Brain microvascular endothelial cell (primary cell): ENCODE measurements around the gene ADAMTS2.

ENCODE experiments used
- DNase-seq: peaks from one replicate; pipeline ENCODE4 v3.0.0-alpha.2; 2020
- H3K27ac ChIP-seq: fragments of 250-450 bp; sonication (Bioruptor Pico); 2 replicates; pipeline ENCODE4 v1.5.1; 2020; ENCODE audit warnings: mild to moderate bottlenecking, moderate library complexity
- H3K27me3 ChIP-seq: fragments of 250-450 bp; sonication (Bioruptor Pico); replicated peaks from 2 replicates; pipeline ENCODE4 v1.5.1; 2020; ENCODE audit warnings: mild to moderate bottlenecking
- H3K36me3 ChIP-seq: fragments of 250-450 bp; sonication (Bioruptor Pico); replicated peaks from 2 replicates; pipeline ENCODE4 v1.5.1; 2020; ENCODE audit warnings: mild to moderate bottlenecking
- H3K4me3 ChIP-seq: 2 replicates; pipeline ENCODE4 v1.5.1; 2011; ENCODE audit warnings: low read depth, mild to moderate bottlenecking, control low read depth, low read length, moderate library complexity
- in situ Hi-C: cut with HindIII; loops from 2 replicates; pipeline ENCODE4 v1.10.0; 2017; ENCODE audit warnings: low sequenced_read_pairs, low pct_ligation_motif_present
- TF ChIP-seq, protein P1 (sequence below): IDR thresholded peaks from 2 replicates; pipeline ENCODE4 v1.5.1; 2011; ENCODE audit warnings: low read depth, mild to moderate bottlenecking, moderate library complexity, low read length, control low read depth, inconsistent platforms; ENCODE audit errors: missing control alignments

ADAMTS2 gene

DNA sequence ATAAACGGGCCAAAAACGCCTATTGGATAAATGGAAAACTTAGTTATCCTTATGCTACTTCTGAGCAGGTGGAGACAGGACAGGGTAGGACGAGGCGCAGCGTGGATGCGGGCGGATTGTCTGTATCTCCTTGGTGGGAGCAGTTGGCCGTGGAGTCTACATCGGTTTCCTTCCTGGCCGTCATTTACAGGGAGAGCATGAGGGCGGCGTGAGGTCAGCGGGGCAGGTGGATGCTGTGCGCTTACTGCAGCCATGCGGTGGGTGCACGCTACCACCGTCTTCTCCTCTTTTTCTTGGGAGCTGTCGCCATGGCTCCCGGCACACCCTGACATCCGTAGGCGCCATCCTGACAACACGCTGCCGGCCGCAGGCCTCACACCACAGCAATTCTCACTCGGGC lies 121.3 kb downstream of the ADAMTS2 start:
- TF ChIP-seq, protein P1, sequence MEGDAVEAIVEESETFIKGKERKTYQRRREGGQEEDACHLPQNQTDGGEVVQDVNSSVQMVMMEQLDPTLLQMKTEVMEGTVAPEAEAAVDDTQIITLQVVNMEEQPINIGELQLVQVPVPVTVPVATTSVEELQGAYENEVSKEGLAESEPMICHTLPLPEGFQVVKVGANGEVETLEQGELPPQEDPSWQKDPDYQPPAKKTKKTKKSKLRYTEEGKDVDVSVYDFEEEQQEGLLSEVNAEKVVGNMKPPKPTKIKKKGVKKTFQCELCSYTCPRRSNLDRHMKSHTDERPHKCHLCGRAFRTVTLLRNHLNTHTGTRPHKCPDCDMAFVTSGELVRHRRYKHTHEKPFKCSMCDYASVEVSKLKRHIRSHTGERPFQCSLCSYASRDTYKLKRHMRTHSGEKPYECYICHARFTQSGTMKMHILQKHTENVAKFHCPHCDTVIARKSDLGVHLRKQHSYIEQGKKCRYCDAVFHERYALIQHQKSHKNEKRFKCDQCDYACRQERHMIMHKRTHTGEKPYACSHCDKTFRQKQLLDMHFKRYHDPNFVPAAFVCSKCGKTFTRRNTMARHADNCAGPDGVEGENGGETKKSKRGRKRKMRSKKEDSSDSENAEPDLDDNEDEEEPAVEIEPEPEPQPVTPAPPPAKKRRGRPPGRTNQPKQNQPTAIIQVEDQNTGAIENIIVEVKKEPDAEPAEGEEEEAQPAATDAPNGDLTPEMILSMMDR = no peak
- Histone ChIP-seq H3K36me3 (no peaks in the 10 kb centered on the region), H3K27me3 (no peaks in the 10 kb centered on the region), H3K4me3 (no peak overlapping the region), H3K27ac (no peak overlapping the region)
- no peak for DNase-seq
- in situ Hi-C loops = no loop called here

DNA sequence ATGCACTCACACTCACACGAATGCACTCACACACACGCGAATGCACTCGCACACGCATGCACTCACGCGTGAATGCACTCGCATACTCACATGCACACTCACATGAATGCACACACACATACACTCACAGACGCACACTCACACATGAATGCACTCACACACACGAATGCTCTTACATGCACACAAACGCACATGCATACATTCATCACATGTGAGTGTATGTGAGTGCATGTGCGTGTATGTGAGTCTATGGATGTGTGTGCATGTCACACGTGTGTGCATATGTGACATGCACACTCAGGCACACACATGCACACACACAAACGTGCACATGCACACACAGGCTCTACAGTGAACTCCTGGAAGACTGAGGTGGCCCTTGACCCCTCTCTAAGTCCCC lies 121.7 kb downstream of the ADAMTS2 start:
- Histone ChIP-seq H3K27ac (no peak overlapping the region), H3K36me3 (no peaks in the 10 kb centered on the region), H3K4me3 (no peak overlapping the region), H3K27me3 (no peaks in the 10 kb centered on the region)
- TF ChIP-seq, protein P1 = no peak
- no peak for DNase-seq
- in situ Hi-C loops = no loop called here

DNA sequence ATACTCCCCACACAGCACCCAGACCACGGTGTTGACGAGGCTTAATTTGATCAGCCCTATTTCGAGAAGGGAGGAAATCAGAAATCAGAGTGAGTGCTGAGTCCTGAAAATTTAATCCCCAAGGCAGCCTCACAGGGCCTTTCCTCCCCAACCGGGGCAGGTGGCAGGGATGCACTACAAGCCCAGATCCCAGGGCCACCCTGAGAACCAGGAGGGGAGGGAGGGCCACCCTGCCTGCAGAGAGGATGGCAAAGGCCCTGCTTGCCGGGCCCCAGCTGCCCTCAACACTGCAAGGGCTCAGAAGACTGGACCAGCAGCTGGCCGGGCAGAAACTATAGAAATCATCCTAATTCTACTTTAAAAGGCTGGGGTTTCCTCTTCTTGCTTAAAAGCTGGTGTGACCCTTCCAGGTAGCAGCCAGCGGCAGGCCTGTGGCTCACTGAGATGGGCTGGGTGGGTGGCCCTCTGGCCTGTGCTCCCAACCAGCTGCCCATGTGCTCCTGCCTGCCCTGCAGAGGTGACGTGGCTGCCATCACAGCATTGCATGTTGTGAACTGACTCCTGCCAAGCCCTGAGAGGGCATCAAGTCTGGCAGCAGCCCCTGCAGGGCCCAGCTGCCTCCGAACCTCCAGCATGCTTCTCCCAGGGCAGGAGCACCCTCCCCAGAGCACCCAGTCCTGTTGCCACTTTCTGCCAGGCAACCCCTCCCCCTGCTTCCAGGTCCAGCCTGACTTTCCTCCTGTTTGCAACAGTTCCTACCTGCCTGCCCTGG lies 122.8 kb downstream of the ADAMTS2 start:
- Histone ChIP-seq H3K27me3 (no peaks in the 10 kb centered on the region), H3K36me3 (no peaks in the 10 kb centered on the region), H3K4me3 (no peak overlapping the region), H3K27ac (no peak overlapping the region)
- in situ Hi-C loops = no loop called here
- TF ChIP-seq, protein P1 = no peak
- no peak for DNase-seq

DNA sequence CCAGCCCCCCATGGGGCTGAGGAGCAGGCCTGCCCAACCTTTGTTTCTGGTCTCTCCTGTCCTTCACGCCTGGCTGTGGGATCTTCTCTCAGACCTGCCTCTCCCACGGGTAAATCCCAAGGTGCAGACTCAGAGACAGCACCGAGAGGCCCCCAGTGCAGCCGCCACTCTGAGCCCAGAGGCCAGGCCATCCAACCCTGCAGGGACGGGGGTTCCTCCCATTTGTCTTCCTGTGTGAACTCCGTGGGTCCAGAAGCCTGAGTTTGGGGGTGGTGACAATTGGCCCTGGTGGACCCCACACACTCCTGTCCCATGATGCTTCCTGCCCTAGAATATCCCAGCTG lies 123.4 kb downstream of the ADAMTS2 start:
- H3K27me3 ChIP-seq = no peaks in the 10 kb centered on the region
- H3K36me3 ChIP-seq = no peaks in the 10 kb centered on the region
- no peak overlapping the region for H3K27ac ChIP-seq
- H3K4me3 ChIP-seq = no peak overlapping the region
- no peak for DNase-seq
- in situ Hi-C loops = no loop called here
- TF ChIP-seq, protein P1 = no peak

DNA sequence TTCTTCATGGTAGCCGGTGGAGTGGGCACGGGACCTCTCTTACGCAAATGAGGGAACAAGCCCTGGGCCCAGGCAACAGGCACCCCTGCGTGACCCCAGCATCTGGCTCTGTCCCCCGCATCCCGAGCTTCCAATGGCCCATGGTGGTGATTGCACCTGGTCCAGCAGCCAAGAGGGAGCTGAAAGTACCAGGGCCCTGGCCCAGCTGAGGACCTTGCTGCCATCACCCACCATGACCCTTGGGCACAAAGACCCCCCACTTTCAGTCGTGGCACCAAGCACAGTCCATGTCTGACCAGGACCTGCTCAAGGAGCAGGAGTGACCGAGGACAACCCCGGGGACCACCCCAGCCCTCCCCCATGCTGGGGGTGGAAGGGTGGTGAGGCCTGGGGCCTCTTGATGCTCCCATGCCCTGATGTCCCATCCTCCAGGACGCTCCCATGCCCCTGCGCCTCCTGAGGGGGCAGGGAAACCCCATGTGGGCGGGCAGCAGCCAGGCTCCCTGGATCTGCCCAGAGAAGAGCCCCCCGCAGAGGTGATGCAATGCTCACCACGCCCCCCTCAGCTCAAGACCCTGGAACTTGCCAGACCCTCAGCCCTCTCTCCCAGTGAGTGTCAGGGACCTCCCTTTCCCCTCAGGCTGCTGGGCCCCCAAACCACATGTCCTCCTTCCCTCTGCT lies 123.9 kb downstream of the ADAMTS2 start:
- H3K27ac ChIP-seq = no peak overlapping the region
- DNase-seq = no peak
- in situ Hi-C loops = no loop called here
- H3K4me3 ChIP-seq = no peak overlapping the region
- TF ChIP-seq, protein P1 = no peak
- H3K27me3 ChIP-seq = no peaks in the 10 kb centered on the region
- H3K36me3 ChIP-seq = no peaks in the 10 kb centered on the region

DNA sequence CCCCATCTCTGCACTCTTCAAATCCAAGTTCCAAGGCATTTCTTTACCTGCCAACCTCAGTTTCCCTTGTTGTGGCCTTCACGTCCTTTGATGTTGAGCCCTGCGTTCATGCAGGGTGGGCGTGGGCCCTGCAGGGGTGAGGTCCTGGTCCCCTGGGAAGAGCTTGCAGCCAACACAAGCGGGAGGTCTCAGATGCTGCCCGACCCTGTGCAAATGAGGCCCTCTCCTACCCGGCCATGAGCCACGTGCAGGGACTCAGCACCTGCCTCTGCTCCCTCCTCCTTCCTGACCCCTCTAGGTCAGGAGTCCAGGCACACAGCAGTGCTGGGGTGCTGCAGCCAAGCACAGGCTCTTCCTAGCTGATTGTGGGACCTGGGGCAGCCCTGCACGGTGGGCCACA lies 124.5 kb downstream of the ADAMTS2 start:
- TF ChIP-seq, protein P1 = no peak
- no peak for DNase-seq
- H3K27me3 ChIP-seq = no peaks in the 10 kb centered on the region
- no peak overlapping the region for H3K27ac ChIP-seq
- in situ Hi-C loops = no loop called here
- H3K4me3 ChIP-seq = no peak overlapping the region
- no peaks in the 10 kb centered on the region for H3K36me3 ChIP-seq
